Measurements from ENCODE around the gene OR2V2. TPM values are rescaled to one million over a fixed set of nuclear protein-coding genes. Genes with fewer than 3 reads are reported as not detected.

OR2V2 gene
- total RNA-seq, 4 donors from 2014 or later, result 0.08 TPM; not detected in 3

DNA sequence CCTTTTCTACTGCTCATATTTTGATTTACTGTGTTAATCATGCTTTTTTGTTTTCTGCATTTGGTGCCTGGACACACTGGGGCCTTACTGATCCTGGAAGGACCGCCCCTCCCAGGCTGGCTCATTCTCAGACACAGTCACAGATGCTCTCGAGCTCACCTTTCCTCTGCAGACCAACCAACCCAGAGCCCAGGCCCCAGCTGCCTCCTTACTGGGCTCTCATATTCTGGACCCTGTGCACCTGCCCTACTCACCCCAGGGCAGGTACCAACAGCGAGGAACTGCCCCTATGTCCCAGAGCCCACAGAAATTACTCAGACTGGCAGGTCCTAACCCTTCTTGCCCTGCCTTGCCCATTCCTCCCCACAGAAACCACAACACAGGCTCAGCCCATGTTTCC, 6.6 kb upstream of the OR2V2 start:
- Histone ChIP-seq H3K4me1 (no peaks in the 10 kb centered on the region), H3K4me3 (no peak overlapping the region), H3K27ac (no peak overlapping the region), H3K27me3 (peaks cover 35% of the 10 kb centered on the region), H3K36me3 (no peaks in the 10 kb centered on the region), H3K9me3 (peaks cover 0 to 18% (median 0%) of the 10 kb centered on the region in 3 donors)
- TF ChIP-seq, protein P1, sequence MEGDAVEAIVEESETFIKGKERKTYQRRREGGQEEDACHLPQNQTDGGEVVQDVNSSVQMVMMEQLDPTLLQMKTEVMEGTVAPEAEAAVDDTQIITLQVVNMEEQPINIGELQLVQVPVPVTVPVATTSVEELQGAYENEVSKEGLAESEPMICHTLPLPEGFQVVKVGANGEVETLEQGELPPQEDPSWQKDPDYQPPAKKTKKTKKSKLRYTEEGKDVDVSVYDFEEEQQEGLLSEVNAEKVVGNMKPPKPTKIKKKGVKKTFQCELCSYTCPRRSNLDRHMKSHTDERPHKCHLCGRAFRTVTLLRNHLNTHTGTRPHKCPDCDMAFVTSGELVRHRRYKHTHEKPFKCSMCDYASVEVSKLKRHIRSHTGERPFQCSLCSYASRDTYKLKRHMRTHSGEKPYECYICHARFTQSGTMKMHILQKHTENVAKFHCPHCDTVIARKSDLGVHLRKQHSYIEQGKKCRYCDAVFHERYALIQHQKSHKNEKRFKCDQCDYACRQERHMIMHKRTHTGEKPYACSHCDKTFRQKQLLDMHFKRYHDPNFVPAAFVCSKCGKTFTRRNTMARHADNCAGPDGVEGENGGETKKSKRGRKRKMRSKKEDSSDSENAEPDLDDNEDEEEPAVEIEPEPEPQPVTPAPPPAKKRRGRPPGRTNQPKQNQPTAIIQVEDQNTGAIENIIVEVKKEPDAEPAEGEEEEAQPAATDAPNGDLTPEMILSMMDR (IDR thresholded peaks at IDR 0.05), result no peak
- TF ChIP-seq EP300 (IDR thresholded peaks at IDR 0.05) (no peak), POLR2AphosphoS5 (IDR thresholded peaks at IDR 0.05) (no peak)
- ATAC-seq, result no peak
- 90 to 100% methylated on average over 1 to 2 of the region's 3 CpGs for WGBS, 2 donors (ENCODE audit: low coverage in 1 of 2)

DNA sequence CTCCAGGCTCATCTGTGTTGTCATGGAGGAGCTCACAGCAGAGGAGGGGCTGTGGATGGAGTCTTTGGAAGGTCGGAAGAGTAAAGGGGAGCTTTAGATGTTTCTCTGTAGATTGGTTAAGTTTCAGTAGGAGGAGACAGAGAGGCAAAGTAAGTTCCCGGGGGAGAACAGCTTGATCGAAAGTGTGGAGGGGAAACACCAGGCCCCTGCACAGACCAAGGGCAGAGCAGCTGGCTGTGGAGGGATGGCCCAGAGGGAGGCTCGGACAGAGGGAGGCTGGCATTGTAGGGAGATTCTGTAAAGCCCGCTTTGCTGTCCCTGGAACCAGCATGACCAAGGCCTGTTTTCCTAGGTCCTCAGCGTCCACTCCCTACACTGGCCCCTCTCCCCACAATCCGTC, 5.3 kb upstream of the OR2V2 start:
- ATAC-seq, result no peak
- Histone ChIP-seq H3K27me3 (peaks cover 45% of the 10 kb centered on the region), H3K4me3 (no peak overlapping the region), H3K36me3 (no peaks in the 10 kb centered on the region), H3K9me3 (peaks cover 0 to 5% (median 0%) of the 10 kb centered on the region in 3 donors), H3K4me1 (no peaks in the 10 kb centered on the region), H3K27ac (no peak overlapping the region)
- TF ChIP-seq EP300 (IDR thresholded peaks at IDR 0.05), result no peak
- TF ChIP-seq, protein P1 (IDR thresholded peaks at IDR 0.05), result no peak
- TF ChIP-seq POLR2AphosphoS5 (IDR thresholded peaks at IDR 0.05), result no peak
- TF ChIP-seq POLR2A (IDR thresholded peaks at IDR 0.05), result no peak
- 51 to 72% methylated on average over 2 to 3 of the region's 7 CpGs for WGBS, 2 donors (ENCODE audit: low coverage in 1 of 2)

DNA sequence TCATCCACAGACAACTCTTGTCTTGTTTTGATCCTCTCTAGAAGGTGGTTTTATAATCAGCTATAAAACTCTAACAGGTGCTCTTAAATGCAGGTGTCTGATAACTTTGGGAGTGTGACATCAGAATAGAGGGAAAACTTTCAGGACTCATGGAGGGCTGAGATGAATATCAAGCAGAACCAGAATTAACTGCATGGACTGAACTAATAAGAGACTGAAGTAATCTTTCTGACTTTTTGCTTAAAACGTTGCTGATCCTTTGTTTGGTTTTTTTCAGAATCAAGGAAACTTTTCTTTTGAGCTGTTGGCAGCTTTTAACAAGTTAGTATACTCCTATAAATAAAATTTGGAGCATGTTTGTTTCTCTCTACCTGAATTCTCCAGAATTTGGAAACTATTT, 2.3 kb upstream of the OR2V2 start:
- no peaks in the 10 kb centered on the region for H3K4me1 ChIP-seq
- H3K27ac ChIP-seq, result no peak overlapping the region
- H3K36me3 ChIP-seq, result no peaks in the 10 kb centered on the region
- peaks cover 76% of the 10 kb centered on the region for H3K27me3 ChIP-seq
- 25 to 27% methylated on average over 1 of the region's 1 CpG for WGBS, 2 donors (ENCODE audit: low coverage in 1 of 2)
- TF ChIP-seq EP300 (IDR thresholded peaks at IDR 0.05), result no peak
- TF ChIP-seq POLR2A (IDR thresholded peaks at IDR 0.05), result no peak
- TF ChIP-seq POLR2AphosphoS5 (IDR thresholded peaks at IDR 0.05), result no peak
- TF ChIP-seq, protein P1 (IDR thresholded peaks at IDR 0.05), result no peak
- H3K4me3 ChIP-seq, result no peak overlapping the region
- ATAC-seq, result no peak
- no peaks in the 10 kb centered on the region for H3K9me3 ChIP-seq

DNA sequence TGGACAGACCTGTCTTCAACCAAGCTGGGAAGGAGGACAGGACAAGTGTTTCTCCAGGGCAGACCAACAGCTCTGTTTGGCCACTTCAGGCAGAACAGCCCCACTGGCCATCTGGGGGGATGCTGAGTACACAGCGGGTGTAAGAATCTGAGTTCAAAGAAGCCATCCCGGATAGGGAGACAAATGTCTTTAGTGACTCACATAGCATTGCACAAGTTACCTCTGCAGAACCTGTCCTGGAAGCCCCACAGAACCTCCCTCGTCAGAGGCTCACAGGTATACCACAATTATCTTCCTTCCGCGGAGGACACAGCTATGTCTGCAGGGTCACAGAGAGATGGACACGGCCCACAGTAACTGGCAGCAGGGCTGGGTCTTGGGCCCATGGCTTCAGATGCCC, 2.0 kb downstream of the OR2V2 start:
- Histone ChIP-seq H3K27ac (no peak overlapping the region), H3K9me3 (no peaks in the 10 kb centered on the region), H3K36me3 (no peaks in the 10 kb centered on the region), H3K27me3 (peaks cover 78% of the 10 kb centered on the region), H3K4me3 (no peak overlapping the region), H3K4me1 (no peaks in the 10 kb centered on the region)
- TF ChIP-seq POLR2A (IDR thresholded peaks at IDR 0.05), result no peak
- no peak for TF ChIP-seq EP300 (IDR thresholded peaks at IDR 0.05)
- 67 to 87% methylated on average over 3 to 5 of the region's 6 CpGs for WGBS, 2 donors (ENCODE audit: low coverage in 1 of 2)
- no peak for ATAC-seq

DNA sequence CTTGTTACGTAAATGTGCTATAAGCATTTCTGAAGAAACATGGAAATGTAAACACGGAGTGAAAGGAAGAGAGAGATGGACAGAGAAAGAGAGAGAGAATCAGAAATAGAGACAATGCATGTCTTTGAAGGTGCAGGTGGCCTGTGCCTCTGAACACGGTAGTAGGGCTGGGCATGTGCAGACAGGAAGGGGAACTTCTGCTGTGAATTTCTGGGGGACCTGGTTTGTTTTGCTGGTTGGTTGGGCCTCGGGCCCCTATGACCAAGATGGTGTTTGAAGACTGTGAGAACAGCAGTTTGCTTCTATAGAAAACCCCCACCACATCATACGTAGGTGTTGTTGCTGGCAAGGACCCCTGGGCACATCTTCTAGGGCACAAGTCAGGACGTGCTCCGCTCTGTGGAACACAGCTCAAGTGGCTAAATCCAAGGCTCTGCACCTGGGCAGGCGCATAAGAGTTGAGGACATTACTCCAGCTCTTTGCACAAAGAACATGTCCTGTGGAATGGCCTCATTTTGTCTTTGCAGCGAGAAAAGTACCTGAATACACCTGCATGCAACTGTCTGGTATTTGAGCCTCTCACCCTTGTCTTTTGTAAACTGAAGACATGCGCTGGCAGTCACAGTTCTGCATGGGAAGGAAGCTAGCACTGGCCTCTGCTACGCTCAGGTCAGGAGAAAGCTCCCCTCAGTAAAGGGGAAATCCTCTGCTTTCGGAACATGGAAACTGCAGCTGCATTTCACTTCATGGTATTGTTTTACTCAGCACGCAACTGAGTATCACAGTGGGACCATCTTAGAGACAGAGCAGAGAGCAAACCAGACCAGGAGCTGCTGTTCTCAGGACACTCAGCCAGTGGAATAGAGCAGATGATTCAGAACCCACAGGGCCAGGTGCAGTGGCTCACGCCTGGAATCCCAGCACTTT, 2.7 kb downstream of the OR2V2 start:
- ATAC-seq, result no peak
- no peak overlapping the region for H3K4me3 ChIP-seq

More for the DNA sequence above, 2.7 kb downstream of the OR2V2 start:
- 79 to 100% methylated on average over 2 to 8 of the region's 14 CpGs for WGBS, 2 donors (ENCODE audit: low coverage in 1 of 2)
- Histone ChIP-seq H3K9me3 (no peaks in the 10 kb centered on the region), H3K36me3 (no peaks in the 10 kb centered on the region), H3K4me1 (no peaks in the 10 kb centered on the region), H3K27me3 (peaks cover 82% of the 10 kb centered on the region), H3K27ac (no peak overlapping the region)
- no peak for TF ChIP-seq POLR2A (IDR thresholded peaks at IDR 0.05)
- no peak for TF ChIP-seq POLR2AphosphoS5 (IDR thresholded peaks at IDR 0.05)
- TF ChIP-seq, protein P1 (IDR thresholded peaks at IDR 0.05), result no peak
- TF ChIP-seq EP300 (IDR thresholded peaks at IDR 0.05), result no peak

Measured in gastroesophageal sphincter (tissue), 4 donors.